ENCODE results near the gene BUB1B. TPM values are rescaled to one million over a fixed set of nuclear protein-coding genes. Genes with fewer than 3 reads are reported as not detected.
A peak's percentile ranks its signal among the peaks of the same experiment; 100 is the strongest.
"Not testable (repeated sequence)": the region's sequence is repeated elsewhere in the genome, so short reads cannot be mapped to it uniquely, and the experiment has no call there.

BUB1B gene
- total RNA-seq, 2 donors from 2014 or later, result 2.5 to 8.2 TPM

GRCh38 chr15:40161693-40162391, 973 bp downstream of the BUB1B start:
- DNase-seq (ENCODE audit: low spot score), result no peak
- 18% methylated on average over 2 of the region's 2 CpGs for WGBS
- Histone ChIP-seq H3K4me3 (peak overlapping the region in 1 of 2 donors; percentile 39), H3K9me3 (no peaks in the 10 kb centered on the region), H3K36me3 (no peaks in the 10 kb centered on the region), H3K27ac (no peak overlapping the region), H3K27me3 (replicated peaks; ENCODE audit: insufficient read depth) (no peaks in the 10 kb centered on the region), H3K4me1 (replicated peaks) (no peaks in the 10 kb centered on the region)
- TF ChIP-seq, protein P1, sequence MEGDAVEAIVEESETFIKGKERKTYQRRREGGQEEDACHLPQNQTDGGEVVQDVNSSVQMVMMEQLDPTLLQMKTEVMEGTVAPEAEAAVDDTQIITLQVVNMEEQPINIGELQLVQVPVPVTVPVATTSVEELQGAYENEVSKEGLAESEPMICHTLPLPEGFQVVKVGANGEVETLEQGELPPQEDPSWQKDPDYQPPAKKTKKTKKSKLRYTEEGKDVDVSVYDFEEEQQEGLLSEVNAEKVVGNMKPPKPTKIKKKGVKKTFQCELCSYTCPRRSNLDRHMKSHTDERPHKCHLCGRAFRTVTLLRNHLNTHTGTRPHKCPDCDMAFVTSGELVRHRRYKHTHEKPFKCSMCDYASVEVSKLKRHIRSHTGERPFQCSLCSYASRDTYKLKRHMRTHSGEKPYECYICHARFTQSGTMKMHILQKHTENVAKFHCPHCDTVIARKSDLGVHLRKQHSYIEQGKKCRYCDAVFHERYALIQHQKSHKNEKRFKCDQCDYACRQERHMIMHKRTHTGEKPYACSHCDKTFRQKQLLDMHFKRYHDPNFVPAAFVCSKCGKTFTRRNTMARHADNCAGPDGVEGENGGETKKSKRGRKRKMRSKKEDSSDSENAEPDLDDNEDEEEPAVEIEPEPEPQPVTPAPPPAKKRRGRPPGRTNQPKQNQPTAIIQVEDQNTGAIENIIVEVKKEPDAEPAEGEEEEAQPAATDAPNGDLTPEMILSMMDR (IDR thresholded peaks at IDR 0.05), result no peak
- TF ChIP-seq POLR2AphosphoS5 (IDR thresholded peaks at IDR 0.05), result no peak
- TF ChIP-seq POLR2A (IDR thresholded peaks at IDR 0.05), result no peak
- intact Hi-C loops (cut with DNase I), result no loop called here

GRCh38 chr15:40162552-40162951, 1.7 kb downstream of the BUB1B start:
- Histone ChIP-seq H3K27me3 (replicated peaks; ENCODE audit: insufficient read depth) (no peaks in the 10 kb centered on the region), H3K36me3 (no peaks in the 10 kb centered on the region), H3K4me1 (replicated peaks) (no peaks in the 10 kb centered on the region), H3K9me3 (no peaks in the 10 kb centered on the region), H3K27ac (no peak overlapping the region), H3K4me3 (no peak overlapping the region)
- TF ChIP-seq, protein P1 (IDR thresholded peaks at IDR 0.05), result no peak
- no peak for TF ChIP-seq POLR2A (IDR thresholded peaks at IDR 0.05)
- TF ChIP-seq POLR2AphosphoS5 (IDR thresholded peaks at IDR 0.05), result no peak
- WGBS, result 92% methylated on average over 2 of the region's 2 CpGs
- DNase-seq (ENCODE audit: low spot score), result no peak
- intact Hi-C loops (cut with DNase I), result no loop called here

DNA sequence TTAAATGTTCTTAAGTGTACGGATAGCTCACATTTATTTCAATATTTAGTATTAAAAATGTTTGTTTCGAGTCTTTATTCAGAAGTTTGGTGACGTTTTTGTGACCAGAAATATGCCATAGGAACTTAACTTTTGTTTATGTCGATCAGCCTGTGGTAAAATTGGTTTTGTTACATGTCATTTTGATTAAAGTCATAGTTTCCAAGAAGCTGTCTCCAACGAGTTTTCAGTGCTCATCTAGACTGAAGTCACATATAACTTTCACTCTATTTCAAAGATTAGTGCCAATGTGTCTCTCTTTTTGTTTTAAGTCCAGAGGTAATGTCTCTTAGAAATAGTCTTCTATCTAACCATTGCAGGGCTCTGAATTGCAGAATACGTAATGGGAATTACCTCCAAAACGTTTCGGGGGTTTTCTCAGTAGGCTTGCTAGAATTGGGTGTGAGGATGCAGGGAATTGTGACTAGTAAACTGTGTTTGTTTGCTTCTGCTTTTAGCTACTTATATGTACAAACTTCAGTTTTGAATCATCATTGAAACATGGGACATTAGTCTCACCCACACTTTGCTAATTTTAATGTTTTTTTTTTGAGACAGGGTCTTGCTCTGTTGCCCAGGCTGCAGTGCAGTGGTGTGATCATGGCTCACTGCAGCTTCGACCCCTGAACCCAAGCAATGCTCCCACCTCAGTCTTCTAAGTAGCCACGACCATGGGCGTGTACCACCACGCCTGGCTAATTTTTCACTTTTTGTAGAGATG, 3.0 kb downstream of the BUB1B start:
- 88% methylated on average over 12 of the region's 12 CpGs for WGBS
- Histone ChIP-seq H3K9me3 (no peaks in the 10 kb centered on the region), H3K4me1 (replicated peaks) (no peaks in the 10 kb centered on the region), H3K4me3 (no peak overlapping the region), H3K36me3 (no peaks in the 10 kb centered on the region), H3K27ac (no peak overlapping the region), H3K27me3 (replicated peaks; ENCODE audit: insufficient read depth) (no peaks in the 10 kb centered on the region)
- DNase-seq (ENCODE audit: low spot score), result no peak
- intact Hi-C loops (cut with DNase I), result no loop called here
- TF ChIP-seq POLR2A (IDR thresholded peaks at IDR 0.05), result no peak
- TF ChIP-seq, protein P1 (IDR thresholded peaks at IDR 0.05), result no peak
- no peak for TF ChIP-seq POLR2AphosphoS5 (IDR thresholded peaks at IDR 0.05)

DNA sequence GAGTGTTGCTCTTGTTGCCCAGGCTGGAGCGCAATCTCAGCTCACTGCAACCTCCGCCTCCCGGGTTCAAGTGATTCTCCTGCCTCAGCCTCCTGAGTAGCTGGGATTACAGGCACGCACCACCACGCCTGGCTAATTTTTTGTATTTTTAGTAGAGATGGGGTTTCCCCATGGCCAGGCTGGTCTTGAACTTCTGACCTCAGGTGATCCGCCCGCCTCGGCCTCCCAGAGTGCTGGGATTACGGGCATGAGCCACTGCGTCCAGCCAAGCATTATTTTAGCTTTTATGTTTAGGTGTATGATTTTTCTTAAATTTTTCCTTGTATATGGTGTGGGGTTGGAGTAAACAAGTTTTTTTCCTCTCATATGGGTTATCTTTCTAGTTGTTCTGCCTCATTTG, 6.5 kb downstream of the BUB1B start:
- WGBS, result 99% methylated on average over 10 of the region's 10 CpGs
- H3K4me3 ChIP-seq; H3K9me3 ChIP-seq; H3K4me1 ChIP-seq (replicated peaks); DNase-seq (ENCODE audit: low spot score); intact Hi-C loops (cut with DNase I); H3K27me3 ChIP-seq (replicated peaks; ENCODE audit: insufficient read depth); H3K36me3 ChIP-seq; H3K27ac ChIP-seq: not testable (repeated sequence)

DNA sequence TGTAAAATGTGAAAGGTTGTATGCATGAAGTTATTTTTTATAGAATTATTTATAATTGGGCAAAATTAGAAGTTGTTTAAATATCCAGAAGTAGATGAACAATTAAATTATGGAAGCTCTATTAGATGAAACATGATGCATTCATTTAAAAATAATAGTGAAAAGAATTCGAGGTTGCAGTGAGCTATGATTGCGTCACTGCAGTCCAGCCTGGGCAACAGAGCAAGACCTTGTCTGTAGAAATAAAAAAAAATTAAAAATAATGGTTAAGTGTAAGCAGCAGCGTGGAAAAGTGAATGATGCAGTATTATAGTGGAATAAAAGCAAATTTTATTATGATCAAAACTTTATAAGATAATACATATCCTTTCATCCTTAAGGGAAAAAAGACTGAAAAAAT, 14.3 kb downstream of the BUB1B start:
- intact Hi-C loops (cut with DNase I), result no loop called here
- 96% methylated on average over 3 of the region's 3 CpGs for WGBS
- no peaks in the 10 kb centered on the region for H3K36me3 ChIP-seq
- no peak for TF ChIP-seq POLR2A (IDR thresholded peaks at IDR 0.05)
- TF ChIP-seq POLR2AphosphoS5 (IDR thresholded peaks at IDR 0.05), result no peak
- TF ChIP-seq, protein P1 (IDR thresholded peaks at IDR 0.05), result no peak
- no peak overlapping the region for H3K4me3 ChIP-seq
- DNase-seq (ENCODE audit: low spot score), result no peak
- no peaks in the 10 kb centered on the region for H3K9me3 ChIP-seq
- no peak overlapping the region for H3K27ac ChIP-seq
- no peaks in the 10 kb centered on the region for H3K27me3 ChIP-seq (replicated peaks; ENCODE audit: insufficient read depth)
- H3K4me1 ChIP-seq (replicated peaks), result no peaks in the 10 kb centered on the region

Measured in prostate gland (tissue), 2 donors.